Endothelial cell of umbilical vein (primary cell): ENCODE measurements around the gene NOP9.

Source experiments
- EZH2 ChIP-seq: IDR thresholded peaks from 2 replicates; pipeline ENCODE4 v1.6.1; 2012; ENCODE audit warnings: borderline replicate concordance, low read depth, mild to moderate bottlenecking, moderate library complexity, low read length, inconsistent platforms; ENCODE audit not compliant: severe bottlenecking
- FOS ChIP-seq: IDR thresholded peaks from 2 replicates; pipeline ENCODE4 v1.6.1; 2011; ENCODE audit warnings: mild to moderate bottlenecking, low read length, moderate library complexity, borderline replicate concordance; ENCODE audit not compliant: insufficient read depth
- GATA2 ChIP-seq: IDR thresholded peaks from 2 replicates; pipeline ENCODE4 v1.7.0; 2011; ENCODE audit warnings: low read depth, mild to moderate bottlenecking, moderate library complexity, mixed read lengths, low read length; ENCODE audit not compliant: insufficient read length, insufficient read depth
- JUN ChIP-seq: IDR thresholded peaks from 2 replicates; pipeline ENCODE4 v1.6.1; 2011; ENCODE audit warnings: borderline replicate concordance, low read depth; ENCODE audit not compliant: insufficient read length, insufficient read depth
- MYC ChIP-seq: IDR thresholded peaks from one replicate; pipeline ENCODE4 v1.6.1; 2011; ENCODE audit warnings: mild to moderate bottlenecking, low read depth, low read length
- POLR2A ChIP-seq: IDR thresholded peaks from 2 replicates; pipeline ENCODE4 v1.6.1; 2012; ENCODE audit warnings: low read depth, mild to moderate bottlenecking, control low read depth, low read length
- POLR2AphosphoS5 ChIP-seq: IDR thresholded peaks from 2 replicates; pipeline ENCODE4 v1.6.1; 2012; ENCODE audit warnings: low read depth, mild to moderate bottlenecking, control low read depth, low read length, moderate library complexity; ENCODE audit not compliant: insufficient read depth
- TF ChIP-seq, protein P1 (sequence below), 2 donors: IDR thresholded peaks; 1 replicate in 1 of 2; 2 replicates in 1 of 2; pipeline ENCODE4 v1.5.1; 2011; ENCODE audit warnings: low read length in 2 of 2, mild to moderate bottlenecking in 2 of 2, moderate library complexity in 2 of 2, control low read depth in 1 of 2, inconsistent platforms in 1 of 2, low read depth in 1 of 2; ENCODE audit not compliant: insufficient read depth in 1 of 2; ENCODE audit errors: extremely low read depth in 1 of 2
- TF ChIP-seq, protein P2 (sequence below): IDR thresholded peaks from 2 replicates; pipeline ENCODE4 v1.6.1; 2011; ENCODE audit not compliant: insufficient read depth, insufficient read length

DNA sequence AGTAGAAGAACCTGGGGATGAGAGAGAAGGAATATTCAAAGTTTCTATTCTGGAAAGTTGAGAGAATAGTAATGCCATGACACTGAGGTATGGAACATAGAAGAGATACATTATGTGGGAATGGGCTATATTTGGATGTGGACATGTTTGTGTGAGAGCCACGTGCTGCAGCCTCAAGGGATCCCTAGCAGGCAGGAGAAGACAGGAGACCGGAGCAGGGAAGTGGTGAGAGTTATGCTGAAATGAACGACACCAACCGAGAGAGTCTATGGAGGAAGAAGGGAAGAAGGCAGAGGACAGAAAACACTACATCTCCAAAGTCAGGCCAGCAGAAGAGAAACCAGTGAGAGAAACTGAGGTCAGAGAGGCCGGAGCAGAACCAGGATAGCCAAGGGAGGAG is 50.1 kb downstream of the NOP9 start:
- TF ChIP-seq, protein P1, sequence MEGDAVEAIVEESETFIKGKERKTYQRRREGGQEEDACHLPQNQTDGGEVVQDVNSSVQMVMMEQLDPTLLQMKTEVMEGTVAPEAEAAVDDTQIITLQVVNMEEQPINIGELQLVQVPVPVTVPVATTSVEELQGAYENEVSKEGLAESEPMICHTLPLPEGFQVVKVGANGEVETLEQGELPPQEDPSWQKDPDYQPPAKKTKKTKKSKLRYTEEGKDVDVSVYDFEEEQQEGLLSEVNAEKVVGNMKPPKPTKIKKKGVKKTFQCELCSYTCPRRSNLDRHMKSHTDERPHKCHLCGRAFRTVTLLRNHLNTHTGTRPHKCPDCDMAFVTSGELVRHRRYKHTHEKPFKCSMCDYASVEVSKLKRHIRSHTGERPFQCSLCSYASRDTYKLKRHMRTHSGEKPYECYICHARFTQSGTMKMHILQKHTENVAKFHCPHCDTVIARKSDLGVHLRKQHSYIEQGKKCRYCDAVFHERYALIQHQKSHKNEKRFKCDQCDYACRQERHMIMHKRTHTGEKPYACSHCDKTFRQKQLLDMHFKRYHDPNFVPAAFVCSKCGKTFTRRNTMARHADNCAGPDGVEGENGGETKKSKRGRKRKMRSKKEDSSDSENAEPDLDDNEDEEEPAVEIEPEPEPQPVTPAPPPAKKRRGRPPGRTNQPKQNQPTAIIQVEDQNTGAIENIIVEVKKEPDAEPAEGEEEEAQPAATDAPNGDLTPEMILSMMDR (IDR thresholded peaks at IDR 0.05; ENCODE audit: extremely low read depth in 1 of 2, insufficient read depth in 1 of 2, low read depth in 1 of 2, low read length in 2 of 2), result no peak
- TF ChIP-seq EZH2 (no peak), POLR2AphosphoS5 (no peak), JUN (no peak), POLR2A (no peak), FOS (no peak), MYC (no peak), GATA2 (no peak)
- TF ChIP-seq, protein P2, sequence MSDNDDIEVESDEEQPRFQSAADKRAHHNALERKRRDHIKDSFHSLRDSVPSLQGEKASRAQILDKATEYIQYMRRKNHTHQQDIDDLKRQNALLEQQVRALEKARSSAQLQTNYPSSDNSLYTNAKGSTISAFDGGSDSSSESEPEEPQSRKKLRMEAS, result no peak
